ENCODE data around the gene KIF4A.
"Not testable (repeated sequence)": the region's sequence is repeated elsewhere in the genome, so short reads cannot be mapped to it uniquely, and the experiment has no call there.

The KIF4A gene, protein sequence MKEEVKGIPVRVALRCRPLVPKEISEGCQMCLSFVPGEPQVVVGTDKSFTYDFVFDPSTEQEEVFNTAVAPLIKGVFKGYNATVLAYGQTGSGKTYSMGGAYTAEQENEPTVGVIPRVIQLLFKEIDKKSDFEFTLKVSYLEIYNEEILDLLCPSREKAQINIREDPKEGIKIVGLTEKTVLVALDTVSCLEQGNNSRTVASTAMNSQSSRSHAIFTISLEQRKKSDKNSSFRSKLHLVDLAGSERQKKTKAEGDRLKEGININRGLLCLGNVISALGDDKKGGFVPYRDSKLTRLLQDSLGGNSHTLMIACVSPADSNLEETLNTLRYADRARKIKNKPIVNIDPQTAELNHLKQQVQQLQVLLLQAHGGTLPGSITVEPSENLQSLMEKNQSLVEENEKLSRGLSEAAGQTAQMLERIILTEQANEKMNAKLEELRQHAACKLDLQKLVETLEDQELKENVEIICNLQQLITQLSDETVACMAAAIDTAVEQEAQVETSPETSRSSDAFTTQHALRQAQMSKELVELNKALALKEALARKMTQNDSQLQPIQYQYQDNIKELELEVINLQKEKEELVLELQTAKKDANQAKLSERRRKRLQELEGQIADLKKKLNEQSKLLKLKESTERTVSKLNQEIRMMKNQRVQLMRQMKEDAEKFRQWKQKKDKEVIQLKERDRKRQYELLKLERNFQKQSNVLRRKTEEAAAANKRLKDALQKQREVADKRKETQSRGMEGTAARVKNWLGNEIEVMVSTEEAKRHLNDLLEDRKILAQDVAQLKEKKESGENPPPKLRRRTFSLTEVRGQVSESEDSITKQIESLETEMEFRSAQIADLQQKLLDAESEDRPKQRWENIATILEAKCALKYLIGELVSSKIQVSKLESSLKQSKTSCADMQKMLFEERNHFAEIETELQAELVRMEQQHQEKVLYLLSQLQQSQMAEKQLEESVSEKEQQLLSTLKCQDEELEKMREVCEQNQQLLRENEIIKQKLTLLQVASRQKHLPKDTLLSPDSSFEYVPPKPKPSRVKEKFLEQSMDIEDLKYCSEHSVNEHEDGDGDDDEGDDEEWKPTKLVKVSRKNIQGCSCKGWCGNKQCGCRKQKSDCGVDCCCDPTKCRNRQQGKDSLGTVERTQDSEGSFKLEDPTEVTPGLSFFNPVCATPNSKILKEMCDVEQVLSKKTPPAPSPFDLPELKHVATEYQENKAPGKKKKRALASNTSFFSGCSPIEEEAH

DNA sequence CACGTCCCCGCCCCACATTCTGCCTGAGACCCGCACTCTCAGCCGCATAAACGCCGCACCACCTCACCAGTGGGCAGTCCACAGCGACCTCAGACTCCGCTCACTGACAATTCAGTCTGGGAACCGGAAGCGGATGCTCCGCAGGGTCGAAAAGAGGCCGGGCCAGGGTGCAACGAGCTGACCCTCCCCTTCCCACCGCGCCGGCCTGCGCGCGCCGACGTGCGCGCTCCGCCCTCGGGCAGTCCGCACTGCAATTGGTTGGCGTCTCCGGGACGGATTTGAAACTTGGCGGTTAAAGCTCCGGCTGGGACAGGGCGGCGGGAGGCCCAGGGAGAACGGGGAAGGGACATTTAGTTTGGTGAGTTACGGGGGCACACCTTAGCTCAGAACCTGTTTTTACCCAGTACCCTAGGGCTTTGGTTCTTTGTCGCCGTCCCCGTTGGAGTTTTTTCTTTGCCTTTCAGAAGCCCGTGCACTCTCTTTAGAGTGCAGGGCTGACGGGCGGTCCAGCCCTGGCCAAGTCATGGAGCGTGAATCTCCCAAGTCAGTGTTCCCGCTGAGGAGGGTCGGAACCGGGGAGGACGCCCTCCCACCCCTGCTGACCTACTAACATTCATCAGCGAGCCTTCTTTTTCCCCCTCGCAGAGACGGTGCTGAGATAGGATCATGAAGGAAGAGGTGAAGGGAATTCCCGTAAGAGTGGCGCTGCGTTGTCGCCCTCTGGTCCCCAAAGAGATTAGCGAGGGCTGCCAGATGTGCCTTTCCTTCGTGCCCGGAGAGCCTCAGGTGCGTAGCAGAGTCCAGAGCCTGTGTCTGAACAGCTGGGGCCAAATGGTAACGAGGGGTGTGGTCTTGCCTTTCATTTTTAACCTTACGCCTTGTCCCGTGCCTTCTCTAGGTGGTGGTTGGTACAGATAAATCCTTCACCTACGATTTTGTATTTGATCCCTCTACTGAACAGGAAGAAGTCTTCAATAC lies at the start of gene KIF4A, which contains the start of gene PDZD11:
Gene KIF4A (plus strand): TSS at position 312 of the 978 bp plus-strand sequence. CDS start 355 bp downstream, at position 667.
Gene PDZD11 (minus strand): TSS at position 135 of the 978 bp plus-strand sequence. CDS start 586 bp downstream, outside the sequence.
- peak; percentile 24 to 30 for DNase-seq (ENCODE audit: low read depth in 2 of 2)

DNA sequence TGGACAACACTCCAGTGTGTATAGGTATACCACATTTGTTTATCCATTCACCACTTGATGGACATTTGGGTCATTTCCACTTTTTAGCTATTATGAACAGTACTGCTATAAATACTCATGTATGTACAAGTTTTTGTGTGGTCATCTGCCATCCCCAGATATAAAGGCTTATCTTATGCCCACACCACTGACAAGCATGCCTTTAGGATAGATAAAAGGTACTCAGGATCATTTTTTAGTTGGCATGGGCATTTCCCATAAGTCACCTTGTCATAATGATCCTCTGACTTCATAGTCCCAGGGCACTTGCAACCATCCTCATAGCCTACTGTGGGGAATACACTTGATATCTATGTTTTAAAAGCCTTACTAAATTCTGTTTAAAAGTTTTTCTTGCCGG lies 49.2 kb upstream of the KIF4A start:
- no peak for DNase-seq (ENCODE audit: low read depth in 2 of 2)

DNA sequence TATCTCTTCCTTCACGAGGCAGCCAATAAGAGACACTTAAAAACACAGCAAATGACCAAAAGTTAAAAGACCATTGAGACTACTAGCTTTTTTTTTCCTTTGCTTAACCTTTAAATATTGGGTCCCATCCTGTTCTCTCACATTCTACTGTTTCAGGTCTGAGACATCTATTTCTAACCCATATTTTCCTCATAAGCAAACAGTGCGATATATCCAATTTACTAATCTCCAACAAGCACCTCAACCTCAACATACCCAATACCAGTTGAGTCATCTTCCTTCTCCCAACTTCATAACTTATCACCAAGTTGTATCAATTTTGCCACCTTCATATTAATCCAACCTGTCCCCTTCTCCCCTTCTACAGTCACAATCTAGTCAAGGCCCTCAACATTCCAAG lies 48.4 kb upstream of the KIF4A start:
- no peak for DNase-seq (ENCODE audit: low read depth in 2 of 2)

DNA sequence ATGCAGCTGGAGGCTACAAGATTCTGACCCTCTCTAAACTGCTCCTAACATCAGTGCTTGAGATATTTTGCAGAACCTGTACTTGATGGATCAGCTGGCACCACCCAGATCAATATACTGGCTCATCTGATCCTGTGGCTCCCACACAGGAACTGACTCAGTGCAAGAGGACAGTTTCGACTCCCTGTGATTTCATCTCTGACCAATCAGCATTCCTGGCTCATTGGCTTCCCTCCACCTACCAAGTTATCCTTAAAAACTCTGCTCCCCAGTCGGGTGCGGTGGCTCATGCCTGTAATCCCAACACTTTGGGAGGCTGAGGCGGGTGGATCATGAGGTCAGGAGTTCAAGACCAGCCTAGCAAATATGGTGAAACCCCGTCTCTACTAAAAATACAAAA lies 46.3 kb upstream of the KIF4A start:
- not testable (repeated sequence) for DNase-seq (ENCODE audit: low read depth in 2 of 2)

DNA sequence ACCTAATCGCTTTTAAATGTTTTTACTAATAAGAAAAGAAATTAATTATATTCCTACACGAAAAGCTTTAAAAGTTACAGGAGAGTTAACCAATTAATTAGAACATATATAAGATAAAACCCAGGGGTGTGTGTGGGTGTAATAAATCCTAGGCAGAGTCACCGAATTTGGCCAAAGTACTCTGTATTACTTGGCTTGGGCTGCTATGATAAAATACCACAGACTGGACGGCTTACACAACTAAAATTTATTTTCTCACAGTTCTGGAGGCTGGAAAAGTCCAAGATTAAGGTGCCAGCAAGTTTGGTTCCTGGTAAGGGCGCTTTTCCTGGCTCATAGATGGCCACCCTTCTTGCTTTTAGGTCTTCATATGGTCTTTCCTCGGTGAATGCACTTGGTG lies 45.0 kb upstream of the KIF4A start:
- DNase-seq (ENCODE audit: low read depth in 2 of 2) = no peak

DNA sequence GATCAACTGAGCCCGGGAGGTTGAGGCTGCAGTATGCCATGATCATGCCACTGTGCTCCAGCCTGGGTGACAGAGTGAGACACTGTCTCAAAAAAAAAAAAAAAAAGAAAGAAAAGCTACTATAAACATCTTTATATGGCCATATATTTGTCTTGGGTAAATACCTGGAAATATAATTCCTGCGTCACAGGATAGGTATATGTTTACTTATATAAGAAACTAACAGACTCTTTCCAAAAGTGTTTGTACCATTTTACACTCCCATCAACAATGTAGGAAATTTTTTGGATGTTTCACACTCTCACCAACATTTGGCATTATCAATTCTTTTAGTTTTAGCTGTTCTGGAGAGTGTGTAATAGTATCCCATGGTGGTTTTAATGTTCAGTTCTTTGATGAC lies 42.7 kb upstream of the KIF4A start:
- no peak for DNase-seq (ENCODE audit: low read depth in 2 of 2)

DNA sequence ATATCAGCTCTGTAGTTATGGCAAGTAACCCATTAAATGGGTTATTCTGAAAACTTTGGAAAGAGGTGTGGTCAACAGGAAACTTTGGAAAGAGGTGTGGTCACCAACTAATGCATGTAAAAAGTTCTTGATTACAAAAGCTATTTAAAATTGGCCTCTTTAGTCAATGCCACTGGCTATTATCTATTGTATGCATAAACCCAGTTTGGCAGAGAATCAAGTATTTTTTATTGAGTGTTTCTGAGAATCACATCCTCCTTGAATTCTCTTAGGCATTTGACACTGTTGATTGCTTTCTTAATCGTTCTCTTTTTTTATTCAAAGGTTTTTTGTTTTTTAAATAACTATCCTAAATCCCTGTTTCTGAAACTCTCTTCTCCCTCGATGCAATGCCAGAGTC lies 37.4 kb upstream of the KIF4A start:
- DNase-seq (ENCODE audit: low read depth in 2 of 2) = no peak

DNA sequence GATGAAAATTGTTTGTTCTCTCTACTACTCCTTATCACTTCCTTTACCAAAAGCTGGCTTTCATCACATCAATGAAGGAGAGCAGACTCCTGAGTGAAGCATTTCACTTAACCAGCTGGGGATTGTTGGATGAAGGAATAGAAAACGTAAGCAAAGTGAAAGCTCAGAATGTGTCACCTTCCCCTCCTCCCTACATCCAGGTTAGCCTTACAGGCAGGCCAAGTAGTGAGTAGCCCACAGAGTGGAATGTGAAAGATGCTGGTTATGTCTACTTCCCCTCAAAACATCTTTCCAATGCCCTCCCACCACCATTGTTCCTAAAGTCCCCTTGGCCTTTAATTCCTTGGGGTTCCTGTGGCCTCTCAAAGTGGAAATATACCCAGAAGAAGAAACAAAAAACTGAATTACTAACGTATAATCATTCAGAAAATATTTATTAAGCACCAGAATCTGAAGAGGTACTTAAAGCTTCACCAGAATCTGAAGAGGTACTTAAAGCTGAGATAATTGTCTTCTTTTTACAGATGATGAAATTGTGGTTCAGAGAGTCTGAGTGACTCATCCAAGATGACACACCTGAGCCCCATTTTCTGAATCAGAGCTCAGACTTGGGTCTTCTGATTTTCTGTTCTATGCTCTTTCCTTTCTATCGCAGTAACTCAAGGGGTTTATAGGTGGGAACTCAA lies 36.4 kb upstream of the KIF4A start:
- DNase-seq (ENCODE audit: low read depth in 2 of 2) = no peak

DNA sequence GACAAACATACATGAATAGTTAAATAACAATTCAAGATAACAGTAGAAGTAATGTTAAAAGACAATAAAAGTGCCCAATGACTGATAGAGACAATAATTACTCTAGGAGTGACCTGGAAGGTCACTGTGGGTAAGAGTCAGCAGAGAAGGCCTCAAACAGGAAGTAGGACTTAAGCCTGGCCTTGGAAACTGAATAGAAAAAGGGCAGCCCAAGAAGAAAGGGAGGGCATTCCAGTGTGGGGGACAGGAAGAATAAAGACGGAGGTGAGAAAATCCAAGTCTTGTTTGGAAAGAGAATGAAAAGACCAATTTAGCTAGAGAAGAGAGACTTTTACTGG lies 35.9 kb upstream of the KIF4A start:
- DNase-seq (ENCODE audit: low read depth in 2 of 2) = no peak

DNA sequence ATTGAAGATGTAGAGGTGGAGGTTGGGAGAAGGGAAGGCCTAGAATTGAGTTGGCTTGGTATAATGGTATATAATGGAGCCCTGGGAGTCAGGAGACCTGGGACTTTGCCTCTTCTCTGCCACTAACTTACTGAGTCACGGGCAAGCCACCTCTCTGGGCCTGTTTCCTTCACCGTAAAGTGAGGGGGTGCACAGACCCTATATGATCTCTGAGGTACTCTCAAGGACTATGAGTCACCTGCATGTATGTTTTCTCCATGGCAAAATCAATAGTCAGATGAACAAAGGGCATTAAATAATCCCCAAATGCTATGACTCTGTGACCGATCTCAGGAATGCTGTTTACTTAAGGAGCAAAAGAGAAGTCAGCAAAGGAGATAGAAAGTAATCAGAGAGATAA lies 35.0 kb upstream of the KIF4A start:
- DNase-seq (ENCODE audit: low read depth in 2 of 2) = no peak

DNA sequence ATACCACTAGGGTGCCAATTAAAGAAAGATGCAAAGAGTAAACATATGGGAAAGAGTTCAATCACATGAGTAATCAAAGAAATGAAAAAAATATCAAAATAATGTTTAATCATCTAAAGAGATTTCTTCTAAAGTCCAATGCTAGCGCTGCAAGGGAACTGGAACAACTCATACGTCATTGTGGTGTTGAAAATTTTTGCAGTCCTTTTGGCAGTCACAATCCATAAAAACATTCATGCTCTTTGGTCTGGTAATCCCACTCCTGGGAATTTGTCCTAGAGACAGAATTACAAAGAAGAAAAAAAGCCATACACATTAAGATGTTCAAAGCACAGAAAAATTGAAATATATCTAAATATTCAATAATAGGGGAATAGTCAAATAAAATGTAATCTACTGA lies 34.5 kb upstream of the KIF4A start:
- no peak for DNase-seq (ENCODE audit: low read depth in 2 of 2)

DNA sequence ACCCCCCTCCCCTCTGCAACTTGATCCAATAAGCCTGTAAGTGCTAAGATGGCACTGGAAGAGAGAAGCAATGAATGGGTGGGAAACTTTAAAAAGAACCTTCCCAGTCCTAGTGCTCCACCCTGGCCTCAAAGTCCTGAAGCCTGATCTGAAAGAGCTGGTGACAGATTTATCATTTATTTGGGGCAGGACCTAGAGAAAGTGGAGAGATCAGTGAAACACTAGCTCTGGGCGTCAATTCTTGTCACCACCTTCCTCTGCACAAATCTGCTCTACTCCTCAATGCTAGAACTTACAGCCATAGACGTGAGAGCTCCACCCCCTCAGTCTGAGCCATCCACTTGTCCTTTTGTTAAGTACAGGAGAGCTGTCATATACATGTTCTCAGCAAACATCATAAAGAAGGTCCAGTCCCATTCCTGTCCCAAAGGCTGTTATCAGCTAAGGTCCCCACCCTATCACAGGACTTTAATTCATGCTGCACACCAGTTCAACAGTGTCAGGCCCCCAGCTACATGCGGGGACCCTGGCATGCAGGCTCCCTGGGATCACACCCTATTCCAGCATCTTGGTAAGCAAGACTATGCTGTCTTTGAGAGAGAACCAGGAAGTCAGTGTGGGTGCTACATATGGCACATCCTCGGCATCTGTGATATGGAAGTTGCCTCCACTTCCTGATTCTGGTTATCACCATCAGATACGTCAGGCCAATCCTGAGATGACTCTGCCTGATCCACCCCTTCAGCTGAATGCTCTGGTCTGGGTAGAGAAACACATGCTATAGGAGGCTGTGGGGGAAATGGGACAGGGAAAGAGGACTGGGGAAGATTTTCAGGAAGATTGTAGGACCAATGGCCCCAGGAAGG lies 32.2 kb upstream of the KIF4A start:
- no peak for DNase-seq (ENCODE audit: low read depth in 2 of 2)

DNA sequence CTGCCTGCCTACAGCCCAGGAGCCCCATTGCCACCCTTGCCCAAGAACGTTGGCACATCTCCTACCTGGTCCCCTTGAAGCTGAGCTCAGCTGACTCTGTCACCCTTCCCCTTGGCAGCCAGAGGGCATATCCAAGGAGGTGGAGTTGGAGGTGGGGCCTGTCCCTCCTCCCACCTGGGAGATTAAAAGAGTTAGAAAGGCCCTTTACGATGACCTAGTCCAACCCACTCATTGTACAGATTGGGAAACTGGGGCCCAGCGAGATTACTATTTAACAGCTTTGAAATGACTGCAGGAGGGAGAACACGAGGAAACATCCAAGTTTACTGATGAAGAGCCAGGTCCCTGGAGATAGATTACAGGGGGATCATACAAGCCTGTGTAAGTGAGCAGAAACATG lies 29.8 kb upstream of the KIF4A start, which contains the start of gene P2RY4:
Gene P2RY4 (minus strand): TSS at position 101 of the 400 bp plus-strand sequence. CDS start 580 bp downstream, outside the sequence.
- DNase-seq (ENCODE audit: low read depth in 2 of 2) = no peak

DNA sequence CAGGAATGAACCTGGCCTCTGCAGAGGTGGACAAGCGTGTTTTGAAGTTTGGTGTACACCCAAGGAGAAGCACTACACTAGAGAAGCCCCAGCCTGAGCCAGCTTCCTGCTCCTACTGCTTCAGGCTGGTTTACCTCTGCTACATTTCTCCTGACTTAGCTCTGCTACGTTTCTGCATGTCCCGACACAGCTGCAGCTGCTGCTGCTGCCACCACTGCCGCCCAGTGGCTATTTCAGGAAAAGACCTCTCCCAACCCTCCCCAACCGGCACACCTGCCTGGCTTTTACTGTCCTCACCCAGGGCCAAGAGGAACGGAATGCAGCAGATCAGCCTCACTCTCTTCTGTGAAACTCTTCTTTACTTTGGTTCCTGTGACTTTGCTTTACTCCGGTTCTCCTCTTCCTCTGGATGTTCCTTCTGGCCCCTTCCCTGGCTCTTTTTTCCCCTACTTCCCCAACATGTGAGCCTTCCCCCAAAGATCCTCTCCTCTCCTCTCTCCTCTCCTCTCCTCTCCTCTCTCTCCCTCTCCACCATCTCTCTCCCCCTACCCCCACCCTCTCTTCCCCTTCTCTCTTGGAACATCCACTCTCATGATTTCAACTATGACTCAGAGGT lies 26.8 kb upstream of the KIF4A start:
- no peak for DNase-seq (ENCODE audit: low read depth in 2 of 2)

DNA sequence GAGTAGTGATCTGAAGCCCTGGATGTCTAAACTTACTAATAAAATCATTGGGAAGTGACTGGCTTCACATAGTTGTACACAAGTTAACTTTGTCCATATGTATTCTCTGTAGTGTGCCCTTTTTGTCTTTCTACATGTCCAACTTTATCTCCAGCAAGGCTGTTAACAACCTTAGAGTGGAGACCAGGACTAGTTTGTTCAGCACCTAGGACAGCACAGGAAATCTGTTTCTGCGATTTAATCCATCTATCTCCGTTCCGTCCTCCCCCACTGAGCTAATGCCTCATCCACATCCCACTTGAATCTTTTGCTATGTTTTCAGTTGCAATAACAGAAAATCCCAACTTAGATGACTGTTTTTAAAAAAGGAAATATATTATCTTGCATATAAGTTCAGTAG lies 25.1 kb upstream of the KIF4A start:
- no peak for DNase-seq (ENCODE audit: low read depth in 2 of 2)

DNA sequence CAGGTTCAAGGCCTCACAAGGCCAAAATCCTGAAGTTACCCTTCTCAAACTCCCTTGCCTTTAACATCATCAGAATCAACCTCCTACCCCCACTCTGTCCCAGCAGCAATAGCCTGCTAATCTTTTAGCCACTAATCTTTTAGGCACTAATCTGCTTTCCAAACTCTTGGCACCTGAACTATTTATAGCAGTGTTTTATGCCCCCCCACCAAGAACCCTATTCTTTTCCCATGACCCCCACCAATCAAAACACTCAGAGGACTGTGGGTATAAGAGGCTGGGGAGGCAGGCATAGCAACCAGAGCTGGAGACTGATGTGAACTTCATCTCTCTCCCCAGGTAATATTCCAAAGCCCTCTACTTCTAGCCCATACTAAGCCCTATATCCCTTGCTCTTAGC lies 21.9 kb upstream of the KIF4A start, which contains the start of gene ARR3:
Gene ARR3 (plus strand): TSS at position 301 of the 400 bp plus-strand sequence. CDS start 1,052 bp downstream, outside the sequence.
- no peak for DNase-seq (ENCODE audit: low read depth in 2 of 2)

DNA sequence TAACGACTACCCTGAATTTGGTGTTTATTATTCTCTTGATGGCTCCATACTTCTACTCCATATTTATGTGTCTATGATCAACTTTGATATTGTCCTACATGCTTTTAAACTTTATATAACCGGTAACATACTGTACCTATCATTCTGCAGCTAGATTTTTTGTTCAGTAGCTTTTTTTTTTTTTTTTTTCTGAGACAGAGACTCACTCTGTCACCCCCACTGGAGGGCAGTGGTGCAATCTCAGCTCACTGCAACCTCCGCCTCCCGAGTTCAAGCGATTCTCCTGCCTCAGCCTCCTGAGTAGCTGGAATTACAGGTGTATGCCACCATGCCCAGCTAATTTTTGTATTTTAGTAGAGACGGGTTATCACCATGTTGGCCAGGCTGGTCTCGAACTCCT lies 15.9 kb upstream of the KIF4A start:
- DNase-seq (ENCODE audit: low read depth in 2 of 2) = not testable (repeated sequence)

DNA sequence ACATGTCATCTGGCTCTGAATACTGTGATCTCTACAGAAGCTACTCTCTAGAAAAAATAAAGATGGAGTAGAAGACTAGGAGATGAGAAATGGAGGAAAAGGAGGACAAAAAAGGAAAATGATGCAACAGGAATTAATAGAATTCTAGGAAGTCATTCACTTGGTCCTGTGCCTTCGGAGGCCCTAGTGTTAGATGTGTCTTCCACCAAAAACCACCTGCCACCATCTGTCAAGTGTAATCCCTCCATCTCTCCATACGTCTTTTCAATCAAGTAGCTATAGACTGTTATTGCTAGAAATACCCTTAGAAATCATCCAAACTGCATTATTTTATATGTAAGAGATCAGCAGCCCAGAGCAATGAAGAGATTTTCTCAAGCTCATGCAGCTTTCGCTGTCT lies 10.8 kb upstream of the KIF4A start:
- no peak for DNase-seq (ENCODE audit: low read depth in 2 of 2)

DNA sequence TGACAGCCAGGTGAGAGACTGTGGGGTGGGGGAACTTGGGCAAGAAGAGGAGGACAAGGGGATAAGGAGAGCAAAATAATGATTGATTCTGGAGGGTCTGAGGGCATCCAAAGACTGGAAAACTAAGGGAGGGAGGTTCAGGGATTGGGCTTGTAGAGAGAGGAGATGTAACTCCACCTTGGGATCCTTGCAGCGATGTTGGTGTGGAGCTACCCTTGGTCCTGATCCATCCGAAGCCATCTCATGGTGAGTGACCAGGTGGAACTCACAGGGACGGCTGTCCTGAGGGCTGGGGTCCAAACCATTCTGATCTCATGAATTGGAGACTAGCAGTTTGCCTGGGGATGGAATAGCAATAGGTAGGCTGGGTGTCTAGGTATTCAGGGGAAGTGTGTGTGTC lies 9.3 kb upstream of the KIF4A start:
- no peak for DNase-seq (ENCODE audit: low read depth in 2 of 2)

Measured in fibroblast of skin of left biceps (primary cell).